ENCODE results near the gene MAP4K1. TPM values are rescaled to one million over a fixed set of nuclear protein-coding genes. Genes with fewer than 3 reads are reported as not detected.

Gene MAP4K1
- total and polyA plus RNA-seq, 7 donors = 0.36 to 1.4 (median 0.68) TPM

DNA sequence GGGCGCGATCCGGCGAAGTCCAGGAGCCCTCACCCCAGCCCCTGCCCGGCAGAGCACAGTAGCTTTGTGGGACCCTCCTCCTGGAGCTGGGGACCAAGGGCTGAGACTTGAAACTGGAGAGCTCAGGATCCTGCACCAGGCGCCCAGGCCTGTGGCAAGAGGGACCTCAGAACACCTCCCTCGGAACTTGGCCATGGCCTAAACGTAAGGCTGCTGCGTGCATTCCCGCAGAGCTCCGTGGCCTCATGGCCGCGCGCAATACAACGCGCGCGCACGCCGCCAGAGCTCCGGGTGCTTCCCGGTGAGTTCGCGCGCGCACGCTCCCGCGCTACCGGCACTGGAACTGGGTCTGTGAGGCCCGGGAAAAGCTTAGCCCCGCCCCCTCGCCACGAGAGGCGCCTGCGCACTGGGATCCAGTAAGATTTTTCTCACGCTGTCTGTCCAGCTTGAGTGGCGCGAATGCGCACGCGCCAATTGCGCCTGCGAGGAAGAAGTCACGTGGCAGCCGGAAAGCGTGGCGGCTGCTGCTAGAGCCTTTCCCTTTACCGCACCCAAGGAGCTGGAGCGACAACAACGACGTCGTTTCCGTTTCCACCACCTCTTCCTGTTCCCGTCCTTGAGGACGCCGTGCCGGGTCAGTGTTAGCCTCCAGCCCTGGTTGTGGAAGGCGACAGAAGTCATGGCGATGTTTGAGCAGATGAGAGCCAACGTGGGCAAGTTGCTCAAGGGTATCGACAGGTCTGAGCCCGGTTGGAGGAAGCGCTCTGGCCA lies 1.0 kb upstream of the MAP4K1 start, which contains the start of gene EIF3K:
TSS of gene EIF3K (plus strand) at position 599 of the 771 bp plus-strand sequence. CDS start at position 680, 81 bp downstream.
- peaks cover 2 to 37% of the 10 kb centered on the region in 2 donors for H3K36me3 ChIP-seq (ENCODE audit: insufficient read depth in 1 of 2, low read depth in 1 of 2)
- peak within 1 kb of the TSS; percentile 93 for H3K27ac ChIP-seq
- DNase-seq (peak; percentile 99 to 100), ATAC-seq (peak; percentile 92 to 97 (median 94))
- intact Hi-C loops (cut with DNase I) = no loop called here
- no peaks in the 10 kb centered on the region for H3K9me3 ChIP-seq
- H3K27me3 ChIP-seq (ENCODE audit: insufficient read depth in 3 of 3, low read length in 2 of 3) = no peaks in the 10 kb centered on the region
- H3K4me1 ChIP-seq = peaks cover 13% of the 10 kb centered on the region
- WGBS, 3 donors = 0 to 1% (median 1%) methylated on average over 63 to 64 of the region's 64 CpGs
- peak within 1 kb of the TSS; percentile 95 for H3K4me3 ChIP-seq
- TF ChIP-seq, protein P1, sequence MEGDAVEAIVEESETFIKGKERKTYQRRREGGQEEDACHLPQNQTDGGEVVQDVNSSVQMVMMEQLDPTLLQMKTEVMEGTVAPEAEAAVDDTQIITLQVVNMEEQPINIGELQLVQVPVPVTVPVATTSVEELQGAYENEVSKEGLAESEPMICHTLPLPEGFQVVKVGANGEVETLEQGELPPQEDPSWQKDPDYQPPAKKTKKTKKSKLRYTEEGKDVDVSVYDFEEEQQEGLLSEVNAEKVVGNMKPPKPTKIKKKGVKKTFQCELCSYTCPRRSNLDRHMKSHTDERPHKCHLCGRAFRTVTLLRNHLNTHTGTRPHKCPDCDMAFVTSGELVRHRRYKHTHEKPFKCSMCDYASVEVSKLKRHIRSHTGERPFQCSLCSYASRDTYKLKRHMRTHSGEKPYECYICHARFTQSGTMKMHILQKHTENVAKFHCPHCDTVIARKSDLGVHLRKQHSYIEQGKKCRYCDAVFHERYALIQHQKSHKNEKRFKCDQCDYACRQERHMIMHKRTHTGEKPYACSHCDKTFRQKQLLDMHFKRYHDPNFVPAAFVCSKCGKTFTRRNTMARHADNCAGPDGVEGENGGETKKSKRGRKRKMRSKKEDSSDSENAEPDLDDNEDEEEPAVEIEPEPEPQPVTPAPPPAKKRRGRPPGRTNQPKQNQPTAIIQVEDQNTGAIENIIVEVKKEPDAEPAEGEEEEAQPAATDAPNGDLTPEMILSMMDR (IDR thresholded peaks at IDR 0.05) = no peak

DNA sequence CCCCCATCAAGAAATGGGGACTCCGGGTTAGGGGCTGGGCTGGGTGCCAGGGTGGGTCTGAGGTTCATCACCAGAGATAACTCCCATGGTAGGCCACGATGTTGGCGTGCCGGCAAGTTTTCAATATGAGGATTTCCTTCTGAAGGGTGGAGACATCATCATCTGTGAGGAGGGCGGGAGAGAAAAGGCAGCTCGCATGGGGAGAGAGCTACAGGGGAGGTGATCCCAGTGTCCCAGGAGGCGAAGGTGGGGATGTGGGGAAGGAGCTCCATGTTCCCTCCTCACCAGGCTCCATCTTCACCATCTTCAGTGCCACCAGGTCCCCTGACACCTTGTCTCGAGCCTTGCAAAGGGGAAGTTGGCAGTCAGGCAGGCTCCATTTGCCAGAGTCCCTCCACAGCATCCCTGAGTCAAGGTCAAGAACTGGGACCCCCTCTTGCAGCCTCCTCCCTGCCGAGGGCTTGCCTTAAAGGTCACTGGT lies 430 bp downstream of the MAP4K1 start:
- H3K27ac ChIP-seq = no peak overlapping the region
- TF ChIP-seq, protein P1 (IDR thresholded peaks at IDR 0.05) = no peak
- peaks cover 2 to 22% of the 10 kb centered on the region in 2 donors for H3K36me3 ChIP-seq (ENCODE audit: insufficient read depth in 1 of 2, low read depth in 1 of 2)
- H3K4me1 ChIP-seq = peaks cover 13% of the 10 kb centered on the region
- no peaks in the 10 kb centered on the region for H3K9me3 ChIP-seq
- H3K27me3 ChIP-seq (ENCODE audit: insufficient read depth in 3 of 3, low read length in 2 of 3) = no peaks in the 10 kb centered on the region
- DNase-seq (no peak), ATAC-seq (no peak)
- WGBS, 3 donors = 56 to 73% (median 72%) methylated on average over 9 of the region's 9 CpGs
- peak overlapping the region; percentile 95 for H3K4me3 ChIP-seq
- intact Hi-C loops (cut with DNase I) = no loop called here

DNA sequence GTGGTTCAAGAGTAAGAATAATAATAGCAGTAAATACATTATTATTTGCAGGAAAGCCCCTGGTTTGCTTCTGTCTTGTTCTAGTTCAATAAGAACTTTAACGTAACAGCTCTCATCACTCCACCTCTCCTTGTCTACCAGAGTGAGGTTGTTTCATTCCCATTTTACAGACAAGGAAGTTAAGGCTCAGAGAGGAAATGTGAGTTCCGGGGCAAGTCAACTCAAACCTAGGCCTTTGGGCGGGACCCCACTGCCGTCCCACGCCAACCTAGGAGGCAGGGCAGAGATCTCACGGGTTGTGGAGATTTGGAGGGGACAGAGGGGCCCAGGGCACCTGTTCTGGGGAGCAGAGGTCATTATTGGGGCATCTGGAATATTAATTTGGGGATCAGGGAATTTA lies 1.5 kb downstream of the MAP4K1 start:
- H3K36me3 ChIP-seq (ENCODE audit: insufficient read depth in 1 of 2, low read depth in 1 of 2) = peaks cover 0 to 12% of the 10 kb centered on the region in 2 donors
- no peak overlapping the region for H3K27ac ChIP-seq
- ATAC-seq (no peak), DNase-seq (no peak)
- no peaks in the 10 kb centered on the region for H3K9me3 ChIP-seq
- H3K27me3 ChIP-seq (ENCODE audit: insufficient read depth in 3 of 3, low read length in 2 of 3) = no peaks in the 10 kb centered on the region
- TF ChIP-seq, protein P1 (IDR thresholded peaks at IDR 0.05) = no peak
- 92 to 94% (median 93%) methylated on average over 6 of the region's 6 CpGs for WGBS, 3 donors
- peaks cover 13% of the 10 kb centered on the region for H3K4me1 ChIP-seq
- intact Hi-C loops (cut with DNase I) = no loop called here
- H3K4me3 ChIP-seq = no peak overlapping the region

DNA sequence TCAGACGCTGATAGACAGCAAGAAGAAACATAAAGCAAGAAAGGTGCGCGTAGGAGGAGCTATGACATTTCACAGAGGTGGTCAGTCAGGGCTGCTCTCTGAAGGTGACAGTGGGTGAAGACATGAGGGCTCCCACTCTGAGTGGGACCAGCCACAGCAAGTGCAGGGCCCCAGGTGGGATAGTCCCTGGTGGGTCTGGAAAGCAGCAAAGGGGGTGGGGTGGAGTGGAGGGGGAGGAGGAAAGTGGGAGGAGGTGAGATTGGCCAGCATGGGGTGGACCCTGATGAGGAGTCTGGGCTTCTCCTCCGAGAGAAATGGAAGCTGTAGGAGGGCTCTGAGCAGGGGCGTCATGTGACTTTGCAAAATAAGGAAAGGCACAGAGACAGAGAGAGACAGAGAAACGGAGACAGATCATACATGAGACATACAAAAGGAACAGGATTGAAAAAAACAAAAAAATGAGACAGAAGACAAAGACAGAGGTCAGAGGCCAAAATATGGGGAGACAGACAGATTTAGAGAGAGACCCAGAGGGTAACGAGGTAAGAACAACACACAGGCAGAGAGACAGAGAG lies 2.7 kb downstream of the MAP4K1 start:
- WGBS, 3 donors = 65 to 80% (median 79%) methylated on average over 7 of the region's 7 CpGs
- Histone ChIP-seq H3K27me3 (ENCODE audit: insufficient read depth in 3 of 3, low read length in 2 of 3) (no peaks in the 10 kb centered on the region), H3K36me3 (ENCODE audit: insufficient read depth in 1 of 2, low read depth in 1 of 2) (peaks cover 0 to under 1% of the 10 kb centered on the region in 2 donors), H3K4me3 (no peak overlapping the region), H3K9me3 (no peaks in the 10 kb centered on the region), H3K4me1 (peaks cover 9% of the 10 kb centered on the region), H3K27ac (no peak overlapping the region)
- DNase-seq (no peak), ATAC-seq (no peak)
- intact Hi-C loops (cut with DNase I) = no loop called here
- TF ChIP-seq, protein P1 (IDR thresholded peaks at IDR 0.05) = no peak
